NCI-H1417 treated with DMSO at 0.1 percent for 48 hours (cell line): ENCODE data around the gene AKR7A2.
"Not testable (repeated sequence)": the region's sequence is repeated elsewhere in the genome, so short reads cannot be mapped to it uniquely, and the experiment has no call there.

ENCODE experiments used
- DNase-seq: peaks from one replicate; lab custom pipeline; 2025; lab: John Stamatoyannopoulos, UW

The AKR7A2 gene

GRCh38 chr1:19260211-19261138 is 51.5 kb downstream of the AKR7A2 start:
- DNase-seq, result no peak

GRCh38 chr1:19258353-19258752 is 53.6 kb downstream of the AKR7A2 start:
- DNase-seq, result no peak

GRCh38 chr1:19257178-19257914 is 54.6 kb downstream of the AKR7A2 start:
- no peak for DNase-seq

- not testable (repeated sequence) for DNase-seq
These were observed 55.6 kb downstream of the AKR7A2 start for GRCh38 chr1:19256301-19256700.

GRCh38 chr1:19255288-19255687 is 56.7 kb downstream of the AKR7A2 start:
- DNase-seq, result no peak

GRCh38 chr1:19254416-19254815 is 57.5 kb downstream of the AKR7A2 start:
- no peak for DNase-seq
